Activated CD4-positive, alpha-beta memory T cell treated with anti-CD3 and anti-CD28 coated beads for 36 hours (primary cell): ENCODE results near the gene VAV2. TPM values are rescaled to one million over a fixed set of nuclear protein-coding genes. Genes with fewer than 3 reads are reported as not detected.

Source experiments
- CTCF ChIA-PET: fragments of 350-600 bp; sonication (Branson Sonifier 250); formaldehyde crosslinking; loops from one replicate; lab custom pipeline; 2021; ENCODE audit warnings: antibody characterized with exemption, inconsistent platforms; lab: Charles Lee
- POLR2A ChIA-PET: fragments of 350-600 bp; sonication (Branson Sonifier 250); formaldehyde crosslinking; loops from one replicate; lab custom pipeline; 2021; ENCODE audit warnings: antibody characterized with exemption; lab: Charles Lee
- DNase-seq: peaks from one replicate; pipeline ENCODE4 v3.0.0-alpha.2; 2020
- H3K27ac Mint-ChIP-seq: one replicate; pipeline ENCODE4 v1.8.0; 2021; ENCODE audit warnings: mixed read lengths
- H3K27me3 Mint-ChIP-seq: one replicate; pipeline ENCODE4 v1.8.0; 2021; ENCODE audit warnings: mixed read lengths
- H3K36me3 Mint-ChIP-seq: one replicate; pipeline ENCODE4 v1.8.0; 2021; ENCODE audit warnings: mixed read lengths
- H3K4me1 Mint-ChIP-seq: one replicate; pipeline ENCODE4 v1.8.0; 2021; ENCODE audit warnings: low read depth, mixed read lengths
- H3K4me3 Mint-ChIP-seq: one replicate; pipeline ENCODE4 v1.8.0; 2021; ENCODE audit warnings: mild to moderate bottlenecking, mixed read lengths
- H3K9me3 Mint-ChIP-seq: one replicate; pipeline ENCODE4 v1.8.0; 2021; ENCODE audit warnings: mixed read lengths
- intact Hi-C: fragments of 100-400 bp; cut with micrococcal nuclease; formaldehyde crosslinking; loops from one replicate; pipeline ENCODE4 v1.15.1; 2023
- total RNA-seq, 2 experiments: library from RNA; stranded (reverse); gene quantifications; one replicate each; pipeline ENCODE4 v1.2.3, GENCODE V29; 2021

VAV2 gene, protein sequence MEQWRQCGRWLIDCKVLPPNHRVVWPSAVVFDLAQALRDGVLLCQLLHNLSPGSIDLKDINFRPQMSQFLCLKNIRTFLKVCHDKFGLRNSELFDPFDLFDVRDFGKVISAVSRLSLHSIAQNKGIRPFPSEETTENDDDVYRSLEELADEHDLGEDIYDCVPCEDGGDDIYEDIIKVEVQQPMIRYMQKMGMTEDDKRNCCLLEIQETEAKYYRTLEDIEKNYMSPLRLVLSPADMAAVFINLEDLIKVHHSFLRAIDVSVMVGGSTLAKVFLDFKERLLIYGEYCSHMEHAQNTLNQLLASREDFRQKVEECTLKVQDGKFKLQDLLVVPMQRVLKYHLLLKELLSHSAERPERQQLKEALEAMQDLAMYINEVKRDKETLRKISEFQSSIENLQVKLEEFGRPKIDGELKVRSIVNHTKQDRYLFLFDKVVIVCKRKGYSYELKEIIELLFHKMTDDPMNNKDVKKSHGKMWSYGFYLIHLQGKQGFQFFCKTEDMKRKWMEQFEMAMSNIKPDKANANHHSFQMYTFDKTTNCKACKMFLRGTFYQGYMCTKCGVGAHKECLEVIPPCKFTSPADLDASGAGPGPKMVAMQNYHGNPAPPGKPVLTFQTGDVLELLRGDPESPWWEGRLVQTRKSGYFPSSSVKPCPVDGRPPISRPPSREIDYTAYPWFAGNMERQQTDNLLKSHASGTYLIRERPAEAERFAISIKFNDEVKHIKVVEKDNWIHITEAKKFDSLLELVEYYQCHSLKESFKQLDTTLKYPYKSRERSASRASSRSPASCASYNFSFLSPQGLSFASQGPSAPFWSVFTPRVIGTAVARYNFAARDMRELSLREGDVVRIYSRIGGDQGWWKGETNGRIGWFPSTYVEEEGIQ
- 1 to 10 TPM; 4.5 to 5.3 TPM for total RNA-seq

DNA sequence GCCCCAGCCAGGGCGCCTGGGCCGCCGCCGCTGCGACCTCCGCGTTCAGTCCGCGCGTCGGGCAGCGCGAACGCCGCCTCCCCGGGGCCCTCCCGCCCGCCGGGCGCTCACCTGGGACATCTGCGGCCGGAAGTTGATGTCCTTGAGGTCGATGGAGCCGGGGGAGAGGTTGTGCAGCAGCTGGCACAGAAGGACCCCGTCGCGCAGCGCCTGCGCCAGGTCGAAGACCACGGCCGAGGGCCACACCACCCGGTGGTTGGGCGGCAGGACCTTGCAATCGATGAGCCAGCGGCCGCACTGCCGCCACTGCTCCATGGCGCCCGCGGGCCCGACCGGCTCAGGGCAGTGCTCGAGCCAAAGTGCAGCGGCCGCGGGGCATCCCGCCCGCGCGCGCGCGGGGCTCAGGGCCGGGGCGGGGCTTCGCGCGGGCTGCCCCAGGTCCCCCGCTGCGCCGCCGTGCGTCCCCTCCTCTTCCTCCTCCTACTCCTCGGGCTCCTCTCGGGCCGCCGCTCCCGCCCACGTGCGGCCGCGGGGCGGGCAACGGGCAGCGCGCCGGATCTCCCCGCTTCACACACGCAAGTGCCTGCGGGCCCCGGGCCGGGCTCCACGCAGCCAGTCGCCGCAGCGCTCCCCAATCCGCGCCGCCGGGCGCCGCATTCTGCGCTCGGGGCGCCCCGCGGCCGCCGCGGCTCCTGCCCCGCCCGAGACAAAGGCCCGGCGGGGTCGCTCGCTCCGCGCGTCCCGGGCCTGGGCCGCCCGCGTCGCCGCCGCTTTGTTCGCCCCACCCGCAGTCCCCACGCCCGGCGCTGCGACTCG lies at the start of gene VAV2:
Gene VAV2 (minus strand): TSS at position 361 of the 816 bp plus-strand sequence. CDS start 46 bp downstream, at position 315.
- H3K36me3 Mint-ChIP-seq: no peaks in the 10 kb centered on the region
- ChIA-PET CTCF (interaction anchor here (0.8 to 5.0 kb wide), 6 partner anchors 31 to 214 kb away, joined by 3 to 118 read pairs (median 9); no protein-coding TSS in a partner anchor), POLR2A (no interaction called here)
- peaks cover 1% of the 10 kb centered on the region for H3K4me1 Mint-ChIP-seq
- H3K9me3 Mint-ChIP-seq: no peaks in the 10 kb centered on the region
- no peak within 1 kb of the TSS for H3K27ac Mint-ChIP-seq
- peak; percentile 52 for DNase-seq
- peaks cover 12% of the 10 kb centered on the region for H3K27me3 Mint-ChIP-seq
- H3K4me3 Mint-ChIP-seq: peak within 1 kb of the TSS; percentile 69
- intact Hi-C loops: loop anchor here (5.0 kb wide), 1 partner anchor 75 kb away; the partner anchor contains the start of gene BRD3

- no peak for DNase-seq
- Mint-ChIP-seq H3K27me3 (no peaks in the 10 kb centered on the region), H3K27ac (no peak overlapping the region), H3K36me3 (peaks cover 43% of the 10 kb centered on the region), H3K4me1 (no peaks in the 10 kb centered on the region), H3K4me3 (no peak overlapping the region), H3K9me3 (peaks cover 11% of the 10 kb centered on the region)
- ChIA-PET CTCF (no interaction called here), POLR2A (no interaction called here)
- intact Hi-C loops: no loop called here
Measured at GRCh38 chr9:134041649-134041962, 49.5 kb upstream of the VAV2 start.

DNA sequence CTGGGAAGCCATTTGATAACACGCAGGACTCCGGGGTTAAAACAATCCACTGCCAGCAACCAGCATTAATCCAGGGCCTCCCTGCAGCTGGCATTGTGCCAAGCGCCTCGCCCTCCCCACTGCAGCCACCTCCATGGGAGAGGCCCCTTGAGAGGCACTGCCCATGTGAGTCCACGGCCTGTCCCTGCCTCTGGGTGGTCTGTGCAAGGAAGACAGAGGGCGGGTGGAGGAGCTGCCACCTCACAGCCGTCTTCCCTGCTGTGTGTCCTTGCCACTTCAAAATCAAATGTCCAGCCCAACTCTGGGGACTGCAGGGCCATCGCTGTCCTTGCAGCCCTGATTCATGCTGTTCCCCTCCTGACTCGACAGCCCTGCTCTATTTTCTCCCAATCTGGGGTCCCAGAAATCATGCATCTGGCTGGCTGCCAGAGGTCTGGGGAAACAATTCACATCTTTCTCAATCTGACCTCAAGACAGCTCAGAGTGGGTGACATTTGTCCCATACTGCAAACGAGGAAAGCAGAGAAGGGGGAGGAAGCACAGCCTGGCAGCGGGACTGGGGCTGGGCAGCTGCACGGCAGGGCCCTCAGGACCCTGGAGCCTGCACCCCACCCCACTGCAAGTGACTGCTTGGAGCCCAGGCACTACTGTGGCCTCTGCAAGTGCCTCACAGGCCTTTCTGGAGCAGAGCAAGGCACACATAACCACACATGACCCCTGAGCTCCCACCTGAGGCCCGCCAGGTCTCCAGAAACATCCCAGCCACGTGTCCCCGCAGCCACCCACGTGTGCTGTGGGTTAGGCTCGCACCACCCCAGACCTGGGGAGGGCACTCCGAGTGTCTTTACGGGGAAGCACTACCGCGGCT lies 48.9 kb upstream of the VAV2 start:
- H3K9me3 Mint-ChIP-seq: peaks cover 11% of the 10 kb centered on the region
- intact Hi-C loops: no loop called here
- ChIA-PET CTCF (no interaction called here), POLR2A (interaction anchor here (0.9 kb wide), 1 partner anchor 10 kb away, joined by 3 read pairs; no protein-coding TSS in a partner anchor)
- H3K4me3 Mint-ChIP-seq: no peak overlapping the region
- no peak overlapping the region for H3K27ac Mint-ChIP-seq
- H3K27me3 Mint-ChIP-seq: no peaks in the 10 kb centered on the region
- DNase-seq: no peak
- H3K4me1 Mint-ChIP-seq: no peaks in the 10 kb centered on the region
- peaks cover 44% of the 10 kb centered on the region for H3K36me3 Mint-ChIP-seq

GRCh38 chr9:134040176-134040565 lies 48.0 kb upstream of the VAV2 start:
- ChIA-PET POLR2A (interaction anchor here (0.9 kb wide), 1 partner anchor 11 kb away, joined by 3 read pairs; no protein-coding TSS in a partner anchor), CTCF (no interaction called here)
- no peak for DNase-seq
- Mint-ChIP-seq H3K4me1 (no peaks in the 10 kb centered on the region), H3K27ac (no peak overlapping the region), H3K9me3 (peaks cover 11% of the 10 kb centered on the region), H3K36me3 (peaks cover 46% of the 10 kb centered on the region), H3K27me3 (no peaks in the 10 kb centered on the region), H3K4me3 (no peak overlapping the region)
- intact Hi-C loops: no loop called here

DNA sequence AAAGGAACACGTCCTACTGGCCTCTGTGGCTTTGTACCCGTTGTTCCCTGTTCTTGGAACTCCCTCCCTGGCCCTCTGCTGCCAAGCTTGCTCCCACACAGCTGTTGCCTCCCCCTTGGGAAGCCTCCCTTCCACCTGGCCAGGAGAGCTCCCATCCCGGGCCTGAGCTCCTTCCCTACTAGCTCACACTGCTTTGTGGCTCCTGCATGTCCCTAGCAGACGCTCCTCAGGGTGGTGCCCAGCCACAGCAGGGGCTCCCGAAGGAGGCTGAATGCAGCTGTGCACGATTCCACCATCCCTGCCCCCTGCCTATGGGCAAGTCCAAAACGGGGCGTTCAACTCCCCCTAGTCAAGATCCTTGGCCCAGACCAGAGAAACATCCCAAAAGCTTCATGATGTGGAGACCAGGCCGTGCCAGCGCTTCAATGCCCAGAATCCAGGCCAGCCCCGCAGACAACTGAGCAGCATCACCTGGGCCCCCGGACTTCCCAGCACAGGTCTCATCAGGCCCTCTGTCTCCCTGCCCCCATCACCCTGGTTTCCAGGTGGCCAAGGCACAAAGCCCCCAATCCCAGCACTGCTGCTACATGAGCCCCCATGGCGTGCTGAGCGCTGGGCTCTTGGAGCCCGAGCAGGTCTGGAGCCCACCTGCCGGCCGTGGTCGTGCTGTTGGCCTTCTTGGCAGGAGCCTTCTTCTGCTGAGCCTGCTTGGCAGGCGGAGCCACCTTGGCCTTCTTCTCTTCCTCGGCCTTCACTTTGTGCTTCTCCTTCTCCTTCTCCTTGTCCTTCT lies 47.5 kb upstream of the VAV2 start:
- Mint-ChIP-seq H3K27me3 (no peaks in the 10 kb centered on the region), H3K36me3 (peaks cover 47% of the 10 kb centered on the region), H3K27ac (no peak overlapping the region), H3K4me3 (no peak overlapping the region), H3K9me3 (peaks cover 11% of the 10 kb centered on the region), H3K4me1 (no peaks in the 10 kb centered on the region)
- ChIA-PET POLR2A (interaction anchor here (0.5 to 0.9 kb wide), 2 partner anchors 12 to 71 kb away, joined by 3 read pairs; no protein-coding TSS in a partner anchor), CTCF (no interaction called here)
- intact Hi-C loops: no loop called here
- no peak for DNase-seq

DNA sequence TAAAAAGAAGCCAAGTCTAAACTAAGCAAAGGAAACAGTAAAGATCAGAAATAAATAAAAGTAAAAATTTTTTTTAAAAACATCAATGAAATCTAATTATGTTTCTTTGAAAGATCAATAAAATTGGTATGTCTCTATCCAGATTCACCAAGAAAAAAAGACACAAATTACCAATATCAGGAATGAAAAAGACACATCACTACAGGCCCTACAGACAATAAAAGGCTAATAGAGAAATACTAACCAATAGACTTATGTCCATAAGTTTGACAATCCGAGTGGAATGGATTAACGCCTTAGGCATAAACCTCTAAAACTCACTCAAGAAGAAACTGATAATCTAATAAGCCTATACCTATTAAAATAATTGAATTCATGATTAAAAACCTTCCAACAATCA lies 45.5 kb upstream of the VAV2 start:
- CTCF ChIA-PET: no interaction called here
- POLR2A ChIA-PET: no interaction called here
- Mint-ChIP-seq H3K9me3 (peaks cover 11% of the 10 kb centered on the region), H3K27me3 (no peaks in the 10 kb centered on the region), H3K36me3 (peaks cover 51% of the 10 kb centered on the region), H3K4me3 (no peak overlapping the region), H3K27ac (no peak overlapping the region), H3K4me1 (no peaks in the 10 kb centered on the region)
- intact Hi-C loops: no loop called here
- no peak for DNase-seq

DNA sequence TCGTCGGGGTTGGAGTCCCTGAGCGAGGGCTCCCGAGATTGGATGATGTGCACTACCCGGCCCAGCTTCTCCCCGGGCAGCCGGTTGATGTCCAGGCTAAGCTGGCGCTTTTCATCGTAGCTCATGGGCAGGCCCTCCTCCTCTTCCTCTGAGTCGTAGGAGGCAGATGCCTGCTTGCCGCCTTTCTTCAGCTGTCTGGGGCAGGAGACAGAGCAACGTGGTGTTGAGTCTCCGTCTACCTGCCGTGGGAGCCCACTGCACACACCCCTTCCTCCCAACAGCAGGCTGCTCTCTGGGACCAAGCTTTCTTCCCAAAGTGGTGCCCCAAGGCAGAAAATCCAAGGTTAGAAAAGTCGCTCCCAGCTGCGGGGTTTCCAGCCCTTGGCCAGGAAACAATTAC lies 44.0 kb upstream of the VAV2 start:
- ChIA-PET CTCF (no interaction called here), POLR2A (no interaction called here)
- Mint-ChIP-seq H3K9me3 (peaks cover 11% of the 10 kb centered on the region), H3K4me3 (no peak overlapping the region), H3K4me1 (no peaks in the 10 kb centered on the region), H3K27me3 (no peaks in the 10 kb centered on the region), H3K27ac (no peak overlapping the region), H3K36me3 (peaks cover 48% of the 10 kb centered on the region)
- intact Hi-C loops: no loop called here
- no peak for DNase-seq

GRCh38 chr9:134035041-134036039 lies 43.2 kb upstream of the VAV2 start:
- POLR2A ChIA-PET: no interaction called here
- CTCF ChIA-PET: no interaction called here
- Mint-ChIP-seq H3K4me1 (no peaks in the 10 kb centered on the region), H3K27me3 (no peaks in the 10 kb centered on the region), H3K4me3 (no peak overlapping the region), H3K27ac (no peak overlapping the region), H3K36me3 (peaks cover 44% of the 10 kb centered on the region), H3K9me3 (peaks cover 11% of the 10 kb centered on the region)
- intact Hi-C loops: no loop called here
- DNase-seq: no peak

DNA sequence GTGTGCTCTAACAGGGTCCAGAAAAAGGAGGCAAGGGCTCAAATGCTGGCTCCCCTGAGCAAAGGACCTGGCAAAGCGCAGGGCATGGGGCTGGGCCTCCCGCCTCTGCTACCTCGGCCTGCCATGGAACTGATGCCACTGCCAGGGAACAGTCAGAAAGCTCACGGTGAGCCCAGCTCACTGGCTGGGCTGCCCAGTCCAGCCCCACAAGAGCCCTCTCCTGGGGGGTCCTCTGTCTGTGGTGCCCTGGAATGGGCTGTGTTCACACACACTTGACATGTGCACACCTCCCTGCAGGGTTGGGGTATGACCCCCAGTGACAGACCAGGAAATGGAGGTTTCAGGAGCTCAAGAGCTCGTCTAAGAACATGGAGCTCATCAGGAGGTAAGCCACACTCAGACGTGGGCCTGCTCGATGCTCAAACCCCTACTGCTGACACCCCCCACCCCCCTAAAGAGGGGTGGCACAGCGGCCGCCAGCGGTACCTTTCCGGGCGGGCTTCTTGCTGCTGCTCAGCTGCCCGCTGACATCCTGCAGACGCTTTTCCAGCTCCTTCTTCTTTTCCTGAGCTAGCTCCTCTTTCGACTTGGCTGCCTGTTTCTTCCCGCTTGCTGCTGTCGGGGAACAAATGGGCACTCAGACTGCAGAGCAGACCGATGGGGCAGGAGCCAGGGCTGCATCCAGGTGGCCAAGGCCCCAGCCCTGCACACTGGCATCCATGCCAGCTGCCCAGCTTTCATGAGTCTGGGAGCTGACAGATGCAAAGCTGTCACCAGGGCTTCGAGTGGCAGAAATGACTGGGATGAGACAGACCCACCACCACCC lies 42.3 kb upstream of the VAV2 start:
- CTCF ChIA-PET: no interaction called here
- H3K27ac Mint-ChIP-seq: no peak overlapping the region
- POLR2A ChIA-PET: no interaction called here

More for the DNA sequence above, 42.3 kb upstream of the VAV2 start:
- Mint-ChIP-seq H3K4me1 (no peaks in the 10 kb centered on the region), H3K9me3 (peaks cover 9% of the 10 kb centered on the region), H3K4me3 (no peak overlapping the region), H3K36me3 (peaks cover 37% of the 10 kb centered on the region), H3K27me3 (no peaks in the 10 kb centered on the region)
- intact Hi-C loops: no loop called here
- no peak for DNase-seq
